Sigmoid colon (tissue), 7 donors: ENCODE data around the gene ZBTB39. TPM values are rescaled to one million over a fixed set of nuclear protein-coding genes. Genes with fewer than 3 reads are reported as not detected.
A peak's percentile ranks its signal among the peaks of the same experiment; 100 is the strongest.

Experiments
- DNase-seq: peaks from one replicate; pipeline ENCODE4 v3.0.0-alpha.2; 2019
- H3K27ac ChIP-seq, 4 donors: fragments of 200-600 bp; sonication (generic); one replicate each; pipeline ENCODE4 v1.5.1; 2016 to 2019; ENCODE audit warnings: mild to moderate bottlenecking in 1 of 4
- H3K27me3 ChIP-seq, 3 donors: fragments of 200-600 bp; sonication (generic); one replicate each; pipeline ENCODE4 v1.5.1; 2019; ENCODE audit warnings: mild to moderate bottlenecking in 1 of 3
- H3K36me3 ChIP-seq, 4 donors: fragments of 200-600 bp; sonication (generic); one replicate each; pipeline ENCODE4 v1.5.1; 2016 to 2019
- H3K4me1 ChIP-seq, 4 donors: fragments of 200-600 bp; sonication (generic); one replicate each; pipeline ENCODE4 v1.5.1; 2017 to 2019
- H3K4me3 ChIP-seq, 4 donors: fragments of 200-600 bp; sonication (generic); one replicate each; pipeline ENCODE4 v1.5.1; 2017 to 2019; ENCODE audit warnings: mild to moderate bottlenecking in 2 of 4, moderate library complexity in 1 of 4
- H3K9me3 ChIP-seq, 4 donors: fragments of 200-600 bp in 3 of 4; sonication (generic) in 3 of 4; one replicate each; pipeline versions ENCODE4 v1.5.1 to v1.6.1; 2013 to 2019
- CTCF ChIP-seq, 4 experiments: fragments of 450-650 bp in 3 of 4; fragments of 200-600 bp in 1 of 4; IDR thresholded peaks; one replicate each; pipeline ENCODE4 v1.5.1; 2016 to 2019; ENCODE audit warnings: antibody characterized with exemption in 4 of 4, mild to moderate bottlenecking in 3 of 4, moderate library complexity in 2 of 4
- EP300 ChIP-seq, 4 donors: sonication (generic); formaldehyde crosslinking; IDR thresholded peaks; one replicate each; pipeline ENCODE4 v1.6.1; 2017; ENCODE audit warnings: antibody characterized with exemption in 4 of 4
- POLR2A ChIP-seq, 2 donors: fragments of 450-650 bp; IDR thresholded peaks; one replicate each; pipeline ENCODE4 v1.6.1; 2016; ENCODE audit warnings: antibody characterized with exemption in 2 of 2, mild to moderate bottlenecking in 2 of 2, moderate library complexity in 2 of 2
- POLR2AphosphoS5 ChIP-seq, 4 donors: sonication (generic); formaldehyde crosslinking; IDR thresholded peaks; one replicate each; pipeline ENCODE4 v1.6.1; 2017; ENCODE audit warnings: antibody characterized with exemption in 4 of 4
- WGBS, 2 donors: extraction: QIAGEN DNeasy Blood & Tissue Kit; methylation state at CpG; one replicate each; pipeline ENCODE4 v1.1.7; 2013; 5-methylcytosine and 5-hydroxymethylcytosine counted together
- intact Hi-C: fragments of 100-400 bp; cut with DNase I; formaldehyde crosslinking; loops from one replicate; pipeline ENCODE4 v1.15.1; 2023
- polyA plus RNA-seq, 3 donors: library from polyadenylated mRNA; stranded (reverse); fragments of 200-250 nt; gene quantifications; one replicate each; pipeline ENCODE4 v1.2.3, GENCODE V29; 2013
- total RNA-seq, 4 donors: library from RNA; depleted of rRNA; stranded (reverse); fragments of >200 nt; gene quantifications; one replicate each; pipeline ENCODE4 v1.1.0, GENCODE V29; 2016
- donor health status: healthy with polysubstance abuse.
- donor health status: Bipolar disorder and iron deficiency.
- donor health status: healthy.

ZBTB39 gene
- total and polyA plus RNA-seq, 7 donors, result 0.69 to 6.4 (median 5.0) TPM

GRCh38 chr12:57031789-57032188, 25.4 kb upstream of the ZBTB39 start:
- H3K4me1 ChIP-seq, result peaks cover 0 to 13% (median 10%) of the 10 kb centered on the region in 4 donors
- WGBS, 2 donors, result 87 to 89% methylated on average over 7 of the region's 7 CpGs
- no peak overlapping the region for H3K27ac ChIP-seq
- TF ChIP-seq CTCF (IDR thresholded peaks at IDR 0.05) (no peak), POLR2A (IDR thresholded peaks at IDR 0.05) (no peak), EP300 (IDR thresholded peaks at IDR 0.05) (no peak), POLR2AphosphoS5 (IDR thresholded peaks at IDR 0.05) (no peak)
- intact Hi-C loops, result no loop called here
- DNase-seq, result peak; percentile 45
- no peaks in the 10 kb centered on the region for H3K27me3 ChIP-seq
- no peak overlapping the region for H3K4me3 ChIP-seq
- H3K36me3 ChIP-seq, result no peaks in the 10 kb centered on the region
- no peaks in the 10 kb centered on the region for H3K9me3 ChIP-seq

GRCh38 chr12:57031138-57031725, 24.9 kb upstream of the ZBTB39 start:
- intact Hi-C loops, result no loop called here
- DNase-seq, result peak; percentile 32
- Histone ChIP-seq H3K27ac (no peak overlapping the region), H3K27me3 (no peaks in the 10 kb centered on the region), H3K4me1 (peaks cover 0 to 18% (median 14%) of the 10 kb centered on the region in 4 donors), H3K9me3 (no peaks in the 10 kb centered on the region), H3K36me3 (no peaks in the 10 kb centered on the region), H3K4me3 (no peak overlapping the region)
- WGBS, 2 donors, result 5 to 22% methylated on average over 2 of the region's 2 CpGs
- TF ChIP-seq POLR2A (IDR thresholded peaks at IDR 0.05) (no peak), EP300 (IDR thresholded peaks at IDR 0.05) (no peak), POLR2AphosphoS5 (IDR thresholded peaks at IDR 0.05) (no peak), CTCF (IDR thresholded peaks at IDR 0.05) (no peak)

GRCh38 chr12:57029457-57029856, 23.1 kb upstream of the ZBTB39 start:
- Histone ChIP-seq H3K4me3 (no peak overlapping the region), H3K9me3 (no peaks in the 10 kb centered on the region), H3K27ac (no peak overlapping the region), H3K36me3 (no peaks in the 10 kb centered on the region), H3K4me1 (peaks cover 0 to 32% (median 20%) of the 10 kb centered on the region in 4 donors), H3K27me3 (no peaks in the 10 kb centered on the region)
- intact Hi-C loops, result no loop called here
- DNase-seq, result peak; percentile 37
- WGBS, 2 donors, result 93 to 94% methylated on average over 7 of the region's 7 CpGs
- TF ChIP-seq POLR2A (IDR thresholded peaks at IDR 0.05) (no peak), POLR2AphosphoS5 (IDR thresholded peaks at IDR 0.05) (no peak), EP300 (IDR thresholded peaks at IDR 0.05) (no peak), CTCF (IDR thresholded peaks at IDR 0.05) (no peak)

- H3K9me3 ChIP-seq, result no peaks in the 10 kb centered on the region
- DNase-seq, result no peak
- no peaks in the 10 kb centered on the region for H3K27me3 ChIP-seq
- H3K4me3 ChIP-seq, result no peak overlapping the region
- 70 to 80% methylated on average over 5 of the region's 5 CpGs for whole genome bisulfite sequencing, 2 donors
- H3K27ac ChIP-seq, result peak overlapping the region in 2 of 4 donors; percentile 54 to 59
- TF ChIP-seq EP300 (IDR thresholded peaks at IDR 0.05) (no peak), POLR2A (IDR thresholded peaks at IDR 0.05) (no peak), CTCF (IDR thresholded peaks at IDR 0.05) (no peak), POLR2AphosphoS5 (IDR thresholded peaks at IDR 0.05) (no peak)
- H3K36me3 ChIP-seq, result no peaks in the 10 kb centered on the region
- intact Hi-C loops, result no loop called here
- H3K4me1 ChIP-seq, result peaks cover 0 to 49% (median 35%) of the 10 kb centered on the region in 4 donors
Observed at GRCh38 chr12:57027805-57028153, 21.4 kb upstream of the ZBTB39 start.
